Esophagus squamous epithelium (tissue), 4 donors: ENCODE data around the gene PGS1.

ENCODE experiments used
- POLR2A ChIP-seq, 4 donors: fragments of 450-650 bp; IDR thresholded peaks; one replicate each; pipeline ENCODE4 v1.6.1; 2017; ENCODE audit warnings: antibody characterized with exemption in 4 of 4, mild to moderate bottlenecking in 4 of 4, moderate library complexity in 3 of 4
- TF ChIP-seq, protein P1 (sequence below), 6 experiments: fragments of 450-650 bp in 4 of 6; fragments of 200-600 bp in 2 of 6; sonication (generic) in 2 of 6; IDR thresholded peaks; one replicate each; pipeline ENCODE4 v1.5.1; 2016 to 2019; ENCODE audit warnings: antibody characterized with exemption in 6 of 6, mild to moderate bottlenecking in 4 of 6, moderate library complexity in 4 of 6

DNA sequence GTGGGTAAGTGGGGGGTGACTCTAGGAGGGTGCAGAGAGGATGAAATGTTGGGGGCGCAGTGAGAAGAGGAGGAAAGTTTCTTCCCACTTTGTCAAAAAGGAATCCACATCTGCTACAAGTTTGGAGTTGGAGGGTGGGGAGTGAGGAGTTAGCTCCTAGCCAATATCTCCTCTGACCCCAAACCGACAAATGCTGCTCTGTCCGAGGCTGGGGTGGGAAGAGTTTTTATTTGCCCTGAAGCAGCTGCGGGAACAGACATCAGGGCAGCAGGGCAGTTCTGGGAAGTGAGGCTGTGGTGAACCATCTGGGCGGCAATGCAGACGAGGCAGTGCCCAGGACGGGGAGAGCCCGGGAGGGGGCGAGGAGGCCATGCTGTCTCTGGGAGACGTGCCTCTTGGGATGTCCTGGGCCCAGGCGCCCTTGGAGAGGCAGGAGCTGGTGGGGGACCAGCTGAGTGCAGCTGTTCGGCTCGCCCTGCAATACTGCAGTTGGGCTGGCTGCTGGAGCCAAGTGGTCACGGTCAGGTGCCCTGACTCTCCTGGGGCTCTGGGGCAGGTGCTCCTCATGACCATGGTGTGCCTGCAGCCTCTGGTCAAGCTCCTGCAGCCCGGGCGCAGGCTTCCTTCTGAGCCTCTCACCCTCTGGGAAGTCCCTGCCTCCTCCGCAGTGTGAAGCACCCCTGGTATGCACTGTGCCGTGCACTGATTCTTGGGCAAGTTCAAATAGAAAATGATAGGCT lies 12.2 kb upstream of the PGS1 start:
- TF ChIP-seq, protein P1, sequence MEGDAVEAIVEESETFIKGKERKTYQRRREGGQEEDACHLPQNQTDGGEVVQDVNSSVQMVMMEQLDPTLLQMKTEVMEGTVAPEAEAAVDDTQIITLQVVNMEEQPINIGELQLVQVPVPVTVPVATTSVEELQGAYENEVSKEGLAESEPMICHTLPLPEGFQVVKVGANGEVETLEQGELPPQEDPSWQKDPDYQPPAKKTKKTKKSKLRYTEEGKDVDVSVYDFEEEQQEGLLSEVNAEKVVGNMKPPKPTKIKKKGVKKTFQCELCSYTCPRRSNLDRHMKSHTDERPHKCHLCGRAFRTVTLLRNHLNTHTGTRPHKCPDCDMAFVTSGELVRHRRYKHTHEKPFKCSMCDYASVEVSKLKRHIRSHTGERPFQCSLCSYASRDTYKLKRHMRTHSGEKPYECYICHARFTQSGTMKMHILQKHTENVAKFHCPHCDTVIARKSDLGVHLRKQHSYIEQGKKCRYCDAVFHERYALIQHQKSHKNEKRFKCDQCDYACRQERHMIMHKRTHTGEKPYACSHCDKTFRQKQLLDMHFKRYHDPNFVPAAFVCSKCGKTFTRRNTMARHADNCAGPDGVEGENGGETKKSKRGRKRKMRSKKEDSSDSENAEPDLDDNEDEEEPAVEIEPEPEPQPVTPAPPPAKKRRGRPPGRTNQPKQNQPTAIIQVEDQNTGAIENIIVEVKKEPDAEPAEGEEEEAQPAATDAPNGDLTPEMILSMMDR (IDR thresholded peaks at IDR 0.05): no peak
- no peak for TF ChIP-seq POLR2A (IDR thresholded peaks at IDR 0.05)
